ENCODE results near the gene BMP7. TPM values are rescaled to one million over a fixed set of nuclear protein-coding genes. Genes with fewer than 3 reads are reported as not detected.

Gene BMP7
- total and polyA plus RNA-seq, 2 of the 13 experiments (the other 11 are each of a cell fraction or from before 2014, with no cell fraction given), result not detected

DNA sequence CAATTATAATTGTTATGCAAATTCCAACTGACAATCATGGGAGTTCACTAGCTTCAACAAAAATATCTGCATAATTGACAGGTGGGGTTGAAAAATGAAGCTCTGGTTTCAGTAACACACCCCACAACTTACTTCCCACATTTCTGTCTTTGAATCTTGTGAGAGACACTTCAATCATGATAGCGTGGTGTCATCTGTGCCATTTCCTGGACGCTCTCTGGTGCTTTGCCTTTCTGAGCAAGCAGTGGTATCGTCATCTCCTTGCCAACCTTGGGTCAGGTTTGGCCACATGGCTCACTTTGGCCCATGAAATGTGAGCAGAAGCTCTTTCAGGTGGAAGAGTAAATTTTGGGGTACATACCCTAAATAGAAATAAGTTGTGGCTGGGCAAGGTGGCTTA, 10.2 kb downstream of the BMP7 start (continued):
- TF ChIP-seq, protein P1, sequence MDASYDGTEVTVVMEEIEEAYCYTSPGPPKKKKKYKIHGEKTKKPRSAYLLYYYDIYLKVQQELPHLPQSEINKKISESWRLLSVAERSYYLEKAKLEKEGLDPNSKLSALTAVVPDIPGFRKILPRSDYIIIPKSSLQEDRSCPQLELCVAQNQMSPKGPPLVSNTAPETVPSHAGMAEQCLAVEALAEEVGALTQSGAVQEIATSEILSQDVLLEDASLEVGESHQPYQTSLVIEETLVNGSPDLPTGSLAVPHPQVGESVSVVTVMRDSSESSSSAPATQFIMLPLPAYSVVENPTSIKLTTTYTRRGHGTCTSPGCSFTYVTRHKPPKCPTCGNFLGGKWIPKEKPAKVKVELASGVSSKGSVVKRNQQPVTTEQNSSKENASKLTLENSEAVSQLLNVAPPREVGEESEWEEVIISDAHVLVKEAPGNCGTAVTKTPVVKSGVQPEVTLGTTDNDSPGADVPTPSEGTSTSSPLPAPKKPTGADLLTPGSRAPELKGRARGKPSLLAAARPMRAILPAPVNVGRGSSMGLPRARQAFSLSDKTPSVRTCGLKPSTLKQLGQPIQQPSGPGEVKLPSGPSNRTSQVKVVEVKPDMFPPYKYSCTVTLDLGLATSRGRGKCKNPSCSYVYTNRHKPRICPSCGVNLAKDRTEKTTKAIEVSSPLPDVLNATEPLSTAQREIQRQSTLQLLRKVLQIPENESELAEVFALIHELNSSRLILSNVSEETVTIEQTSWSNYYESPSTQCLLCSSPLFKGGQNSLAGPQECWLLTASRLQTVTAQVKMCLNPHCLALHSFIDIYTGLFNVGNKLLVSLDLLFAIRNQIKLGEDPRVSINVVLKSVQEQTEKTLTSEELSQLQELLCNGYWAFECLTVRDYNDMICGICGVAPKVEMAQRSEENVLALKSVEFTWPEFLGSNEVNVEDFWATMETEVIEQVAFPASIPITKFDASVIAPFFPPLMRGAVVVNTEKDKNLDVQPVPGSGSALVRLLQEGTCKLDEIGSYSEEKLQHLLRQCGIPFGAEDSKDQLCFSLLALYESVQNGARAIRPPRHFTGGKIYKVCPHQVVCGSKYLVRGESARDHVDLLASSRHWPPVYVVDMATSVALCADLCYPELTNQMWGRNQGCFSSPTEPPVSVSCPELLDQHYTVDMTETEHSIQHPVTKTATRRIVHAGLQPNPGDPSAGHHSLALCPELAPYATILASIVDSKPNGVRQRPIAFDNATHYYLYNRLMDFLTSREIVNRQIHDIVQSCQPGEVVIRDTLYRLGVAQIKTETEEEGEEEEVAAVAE (CRISPR knock-in tag; IDR thresholded peaks at IDR 0.05; ENCODE audit: borderline replicate concordance), result no peak
- no peak for TF ChIP-seq SP140L (CRISPR knock-in tag; IDR thresholded peaks at IDR 0.05; ENCODE audit: borderline replicate concordance)
- TF ChIP-seq TGIF2 (CRISPR knock-in tag; IDR thresholded peaks at IDR 0.05), result no peak

DNA sequence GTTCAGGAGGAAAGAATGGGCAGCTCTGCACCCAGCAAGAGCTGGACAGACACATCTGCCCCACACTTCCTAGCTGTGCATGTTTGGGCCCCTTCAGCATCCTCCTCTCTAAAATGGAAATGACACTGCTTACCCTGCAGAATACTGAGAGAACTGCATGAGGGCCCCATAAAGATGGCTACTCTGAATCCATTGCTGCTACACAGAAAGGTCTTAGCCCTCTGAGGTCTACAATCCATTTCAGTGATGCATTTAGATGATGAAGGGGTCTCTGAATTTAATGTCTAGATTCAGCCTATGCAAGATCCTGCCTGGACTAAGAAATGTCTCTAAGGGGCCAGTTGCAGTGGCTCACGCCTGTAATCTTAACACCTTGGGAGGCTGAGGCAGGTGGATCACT, 11.3 kb downstream of the BMP7 start:
- 0% methylated on average over 1 of the region's 1 CpG for WGBS (ENCODE audit: low lambda C conversion rate)
- no peak for ATAC-seq
- intact Hi-C loops (cut with micrococcal nuclease; ENCODE audit: unreplicated experiment) (no loop called here), in situ Hi-C loops (cut with HindIII; ENCODE audit: extremely low pct_ligation_motif_present, low pct_unique_long_range_greater_than_20kb) (no loop called here)
- Histone ChIP-seq H3K9ac (ENCODE audit: insufficient read depth, low read depth, low read length) (no peak overlapping the region), H3K4me3 (replicated peaks in 1 of 3; ENCODE audit: insufficient read depth in 1 of 3, low read depth in 2 of 3, low read length in 3 of 3) (no peak overlapping the region), H3K9me3 (ENCODE audit: low read length) (no peaks in the 10 kb centered on the region), H4K20me1 (ENCODE audit: insufficient read depth, low read length) (no peaks in the 10 kb centered on the region), H2AFZ (ENCODE audit: low read length) (no peak overlapping the region), H3K79me2 (ENCODE audit: insufficient read depth, low read length) (no peaks in the 10 kb centered on the region), H3K4me2 (ENCODE audit: low read depth, low read length) (no peak overlapping the region), H3K4me1 (ENCODE audit: insufficient read depth, low read length) (no peaks in the 10 kb centered on the region), H3K36me3 (replicated peaks in 1 of 2; ENCODE audit: control insufficient read depth in 1 of 2, insufficient read depth in 2 of 2, low read length in 2 of 2) (no peaks in the 10 kb centered on the region), H3K27me3 (ENCODE audit: control insufficient read depth in 1 of 2, insufficient read depth in 2 of 2, low read length in 2 of 2) (peaks cover 9 to 78% of the 10 kb centered on the region in 2 experiments; a peak in 4 of 5 replicates), H3K27ac (ENCODE audit: extremely low read length, insufficient read depth, low read length) (no peak overlapping the region)
- FAIRE-seq, result no peak
- BruUV-seq (replicated peaks), result no TSS peak
- ChIA-PET POLR2A (no interaction called here), CTCF (ENCODE audit: low intra/inter-chr PET ratio, low total read pairs) (no interaction called here)
- no peak for DNase-seq (ENCODE audit: low spot score)
- TF ChIP-seq, protein P2, sequence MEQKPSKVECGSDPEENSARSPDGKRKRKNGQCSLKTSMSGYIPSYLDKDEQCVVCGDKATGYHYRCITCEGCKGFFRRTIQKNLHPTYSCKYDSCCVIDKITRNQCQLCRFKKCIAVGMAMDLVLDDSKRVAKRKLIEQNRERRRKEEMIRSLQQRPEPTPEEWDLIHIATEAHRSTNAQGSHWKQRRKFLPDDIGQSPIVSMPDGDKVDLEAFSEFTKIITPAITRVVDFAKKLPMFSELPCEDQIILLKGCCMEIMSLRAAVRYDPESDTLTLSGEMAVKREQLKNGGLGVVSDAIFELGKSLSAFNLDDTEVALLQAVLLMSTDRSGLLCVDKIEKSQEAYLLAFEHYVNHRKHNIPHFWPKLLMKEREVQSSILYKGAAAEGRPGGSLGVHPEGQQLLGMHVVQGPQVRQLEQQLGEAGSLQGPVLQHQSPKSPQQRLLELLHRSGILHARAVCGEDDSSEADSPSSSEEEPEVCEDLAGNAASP (CRISPR knock-in tag; IDR thresholded peaks at IDR 0.05; ENCODE audit: borderline replicate concordance), result no peak
- TF ChIP-seq HNF4G (IDR thresholded peaks at IDR 0.05; ENCODE audit: borderline replicate concordance, low read depth, low read length) (no peak), HNF4G (CRISPR knock-in tag; IDR thresholded peaks at IDR 0.05; ENCODE audit: borderline replicate concordance, low read depth) (no peak), ZNF18 (CRISPR knock-in tag; IDR thresholded peaks at IDR 0.05; ENCODE audit: insufficient replicate concordance) (no peak), EP300 (IDR thresholded peaks at IDR 0.05; ENCODE audit: low read depth in 2 of 2, low read length in 2 of 2) (no peak), EP300 (CRISPR knock-in tag; IDR thresholded peaks at IDR 0.05; ENCODE audit: borderline replicate concordance) (no peak), NFATC3 (CRISPR knock-in tag; IDR thresholded peaks at IDR 0.05) (no peak), FLYWCH1 (CRISPR knock-in tag; IDR thresholded peaks at IDR 0.05) (no peak), NFE2 (CRISPR knock-in tag; IDR thresholded peaks at IDR 0.05) (no peak)
- TF ChIP-seq, protein P3, sequence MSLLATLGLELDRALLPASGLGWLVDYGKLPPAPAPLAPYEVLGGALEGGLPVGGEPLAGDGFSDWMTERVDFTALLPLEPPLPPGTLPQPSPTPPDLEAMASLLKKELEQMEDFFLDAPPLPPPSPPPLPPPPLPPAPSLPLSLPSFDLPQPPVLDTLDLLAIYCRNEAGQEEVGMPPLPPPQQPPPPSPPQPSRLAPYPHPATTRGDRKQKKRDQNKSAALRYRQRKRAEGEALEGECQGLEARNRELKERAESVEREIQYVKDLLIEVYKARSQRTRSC (CRISPR knock-in tag; IDR thresholded peaks at IDR 0.05; ENCODE audit: low read depth), result no peak
- TF ChIP-seq, protein P4, sequence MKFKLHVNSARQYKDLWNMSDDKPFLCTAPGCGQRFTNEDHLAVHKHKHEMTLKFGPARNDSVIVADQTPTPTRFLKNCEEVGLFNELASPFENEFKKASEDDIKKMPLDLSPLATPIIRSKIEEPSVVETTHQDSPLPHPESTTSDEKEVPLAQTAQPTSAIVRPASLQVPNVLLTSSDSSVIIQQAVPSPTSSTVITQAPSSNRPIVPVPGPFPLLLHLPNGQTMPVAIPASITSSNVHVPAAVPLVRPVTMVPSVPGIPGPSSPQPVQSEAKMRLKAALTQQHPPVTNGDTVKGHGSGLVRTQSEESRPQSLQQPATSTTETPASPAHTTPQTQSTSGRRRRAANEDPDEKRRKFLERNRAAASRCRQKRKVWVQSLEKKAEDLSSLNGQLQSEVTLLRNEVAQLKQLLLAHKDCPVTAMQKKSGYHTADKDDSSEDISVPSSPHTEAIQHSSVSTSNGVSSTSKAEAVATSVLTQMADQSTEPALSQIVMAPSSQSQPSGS (CRISPR knock-in tag; IDR thresholded peaks at IDR 0.05), result no peak
